ENCODE data around the gene DVL3. TPM values are rescaled to one million over a fixed set of nuclear protein-coding genes. Genes with fewer than 3 reads are reported as not detected.
"Not testable (repeated sequence)": the region's sequence is repeated elsewhere in the genome, so short reads cannot be mapped to it uniquely, and the experiment has no call there.

The DVL3 gene
- total RNA-seq, 1 donor from 2014 or later = 51.7 TPM

DNA sequence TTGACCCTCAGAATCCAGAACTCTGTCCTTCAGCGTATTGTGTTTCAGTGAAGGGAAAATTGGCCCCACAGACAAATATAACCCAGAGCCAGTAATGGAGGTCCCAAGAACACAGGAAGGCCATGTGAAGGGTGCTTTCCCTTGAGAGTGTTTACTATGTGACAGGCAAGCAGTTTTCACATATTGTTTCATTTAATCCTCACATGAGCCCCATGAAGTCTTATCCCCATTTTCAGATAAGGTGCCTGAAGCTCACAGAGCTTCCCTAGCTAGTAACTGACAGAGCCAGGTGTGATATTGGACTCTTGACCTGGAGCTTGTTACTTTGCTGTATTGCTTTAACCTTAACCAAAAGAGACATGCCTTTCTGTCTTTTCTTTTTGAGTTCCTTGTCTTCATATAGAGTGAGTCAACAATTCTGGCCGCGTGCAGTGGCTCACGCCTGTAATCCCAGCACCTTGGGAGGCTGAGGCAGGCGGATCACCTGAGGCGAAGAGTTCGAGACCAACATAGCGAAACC, 9.4 kb upstream of the DVL3 start:
- H3K4me3 ChIP-seq (ENCODE audit: low read depth, low read length) = no peak overlapping the region
- DNase-seq (ENCODE audit: low read depth) = no peak
- H3K36me3 ChIP-seq (ENCODE audit: control insufficient read depth, insufficient read depth, low read length) = peaks cover 5% of the 10 kb centered on the region
- TF ChIP-seq, protein P1, sequence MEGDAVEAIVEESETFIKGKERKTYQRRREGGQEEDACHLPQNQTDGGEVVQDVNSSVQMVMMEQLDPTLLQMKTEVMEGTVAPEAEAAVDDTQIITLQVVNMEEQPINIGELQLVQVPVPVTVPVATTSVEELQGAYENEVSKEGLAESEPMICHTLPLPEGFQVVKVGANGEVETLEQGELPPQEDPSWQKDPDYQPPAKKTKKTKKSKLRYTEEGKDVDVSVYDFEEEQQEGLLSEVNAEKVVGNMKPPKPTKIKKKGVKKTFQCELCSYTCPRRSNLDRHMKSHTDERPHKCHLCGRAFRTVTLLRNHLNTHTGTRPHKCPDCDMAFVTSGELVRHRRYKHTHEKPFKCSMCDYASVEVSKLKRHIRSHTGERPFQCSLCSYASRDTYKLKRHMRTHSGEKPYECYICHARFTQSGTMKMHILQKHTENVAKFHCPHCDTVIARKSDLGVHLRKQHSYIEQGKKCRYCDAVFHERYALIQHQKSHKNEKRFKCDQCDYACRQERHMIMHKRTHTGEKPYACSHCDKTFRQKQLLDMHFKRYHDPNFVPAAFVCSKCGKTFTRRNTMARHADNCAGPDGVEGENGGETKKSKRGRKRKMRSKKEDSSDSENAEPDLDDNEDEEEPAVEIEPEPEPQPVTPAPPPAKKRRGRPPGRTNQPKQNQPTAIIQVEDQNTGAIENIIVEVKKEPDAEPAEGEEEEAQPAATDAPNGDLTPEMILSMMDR (IDR thresholded peaks at IDR 0.05; ENCODE audit: insufficient read depth, low read length, poor library complexity, severe bottlenecking) = no peak
- no peaks in the 10 kb centered on the region for H3K27me3 ChIP-seq (ENCODE audit: control insufficient read depth, insufficient read depth, low read length)

DNA sequence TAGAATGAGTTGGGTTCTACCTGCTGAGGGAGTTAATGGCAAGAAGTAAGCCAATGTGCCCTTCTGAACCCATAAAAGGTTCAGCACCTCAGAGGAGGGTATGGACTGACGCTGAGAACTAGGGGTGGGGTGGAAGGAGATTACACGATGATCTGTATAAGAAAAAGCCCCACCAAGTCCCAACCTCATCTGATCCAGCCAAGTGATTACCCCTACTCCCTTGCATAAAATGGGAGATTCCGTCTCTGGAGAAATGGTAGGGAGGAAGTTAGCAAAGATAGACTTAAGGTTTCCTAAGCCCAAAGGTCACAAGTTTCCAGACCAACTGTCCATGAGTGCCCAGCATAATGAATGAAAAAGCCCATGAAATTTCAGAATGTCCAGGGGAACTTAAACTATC, 7.1 kb upstream of the DVL3 start:
- no peak for DNase-seq (ENCODE audit: low read depth)
- peaks cover 1% of the 10 kb centered on the region for H3K36me3 ChIP-seq (ENCODE audit: control insufficient read depth, insufficient read depth, low read length)
- no peaks in the 10 kb centered on the region for H3K27me3 ChIP-seq (ENCODE audit: control insufficient read depth, insufficient read depth, low read length)
- no peak overlapping the region for H3K4me3 ChIP-seq (ENCODE audit: low read depth, low read length)
- TF ChIP-seq, protein P1 (IDR thresholded peaks at IDR 0.05; ENCODE audit: insufficient read depth, low read length, poor library complexity, severe bottlenecking) = no peak

DNA sequence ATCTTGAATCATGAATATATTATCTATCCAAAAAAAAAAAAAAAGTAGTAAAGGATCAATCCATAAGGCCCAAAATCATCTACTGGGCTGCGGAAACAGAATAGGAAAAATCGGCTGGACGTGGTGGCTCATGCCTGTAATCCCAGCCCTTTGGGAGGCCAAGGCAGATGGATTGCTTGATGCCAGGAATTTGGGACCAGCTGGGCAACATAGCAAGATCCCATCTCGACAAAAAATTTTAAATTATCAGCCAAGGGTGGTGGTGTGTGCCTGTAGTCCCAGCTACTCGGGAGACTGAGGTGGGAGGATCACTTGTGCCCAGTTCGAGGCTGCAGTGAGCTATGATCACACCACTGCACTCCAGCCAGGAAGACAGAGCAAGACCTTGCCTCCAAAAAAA, 6.1 kb upstream of the DVL3 start:
- DNase-seq (ENCODE audit: low read depth) = no peak
- TF ChIP-seq, protein P1 (IDR thresholded peaks at IDR 0.05; ENCODE audit: insufficient read depth, low read length, poor library complexity, severe bottlenecking) = no peak
- Histone ChIP-seq H3K4me3 (ENCODE audit: low read depth, low read length) (no peak overlapping the region), H3K27me3 (ENCODE audit: control insufficient read depth, insufficient read depth, low read length) (no peaks in the 10 kb centered on the region), H3K36me3 (ENCODE audit: control insufficient read depth, insufficient read depth, low read length) (no peaks in the 10 kb centered on the region)

- not testable (repeated sequence) for H3K36me3 ChIP-seq (ENCODE audit: control insufficient read depth, insufficient read depth, low read length); H3K27me3 ChIP-seq (ENCODE audit: control insufficient read depth, insufficient read depth, low read length); H3K4me3 ChIP-seq (ENCODE audit: low read depth, low read length); DNase-seq (ENCODE audit: low read depth)
- TF ChIP-seq, protein P1 (IDR thresholded peaks at IDR 0.05; ENCODE audit: insufficient read depth, low read length, poor library complexity, severe bottlenecking) = peak; percentile 36
These were observed 5.4 kb upstream of the DVL3 start for GRCh38 chr3:184149770-184150169.

DNA sequence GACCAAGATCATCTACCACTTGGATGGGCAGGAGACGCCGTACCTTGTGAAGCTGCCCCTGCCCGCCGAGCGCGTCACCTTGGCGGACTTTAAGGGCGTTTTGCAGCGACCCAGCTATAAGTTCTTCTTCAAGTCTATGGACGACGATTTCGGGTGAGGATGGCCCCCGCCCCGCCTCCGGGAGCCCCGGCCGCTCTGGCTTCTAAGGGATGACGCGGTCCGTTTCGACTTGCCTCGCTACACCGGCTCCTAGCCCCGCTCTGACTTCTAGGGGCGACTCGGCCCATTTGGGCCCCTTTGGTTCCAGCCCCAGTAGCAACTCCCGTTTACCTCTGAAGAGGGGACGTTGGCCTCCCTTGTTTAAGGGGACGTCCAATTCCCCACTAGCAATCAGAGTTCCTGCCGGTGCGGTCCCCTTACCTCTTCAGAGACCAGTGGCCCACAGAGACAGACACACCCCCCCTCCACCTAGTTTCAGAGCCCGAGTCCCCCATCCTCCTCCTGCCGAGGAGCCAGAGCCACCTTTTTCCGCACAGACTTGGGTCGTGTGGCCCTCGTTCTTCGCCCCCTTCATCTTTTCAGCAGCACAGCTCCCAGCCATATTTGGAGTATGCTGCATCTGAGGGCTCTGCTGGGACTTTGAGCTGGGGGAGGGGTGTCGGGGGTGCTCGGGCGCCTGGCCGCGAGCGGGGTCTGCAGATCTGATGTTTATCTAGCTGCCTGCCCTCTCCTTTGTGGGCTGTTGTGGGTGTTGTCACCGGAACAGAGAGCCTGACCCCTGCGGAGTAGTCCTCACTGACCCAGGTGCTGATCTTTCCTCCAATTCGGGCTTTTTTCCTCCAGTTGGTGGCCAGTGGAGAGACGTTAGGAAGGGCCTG, 706 bp downstream of the DVL3 start:
- no peaks in the 10 kb centered on the region for H3K36me3 ChIP-seq (ENCODE audit: control insufficient read depth, insufficient read depth, low read length)
- DNase-seq (ENCODE audit: low read depth) = no peak
- H3K27me3 ChIP-seq (ENCODE audit: control insufficient read depth, insufficient read depth, low read length) = no peaks in the 10 kb centered on the region
- TF ChIP-seq, protein P1 (IDR thresholded peaks at IDR 0.05; ENCODE audit: insufficient read depth, low read length, poor library complexity, severe bottlenecking) = no peak
- peak overlapping the region; percentile 96 for H3K4me3 ChIP-seq (ENCODE audit: low read depth, low read length)
